GM12864 (cell line): Measurements from ENCODE around the gene MAPKAP1.

Source experiments
- DNase-seq: peaks from one replicate; pipeline ENCODE4 v3.0.0-alpha.2; 2011; ENCODE audit warnings: low read depth
- H3K4me3 ChIP-seq: 2 replicates; pipeline ENCODE4 v1.5.1; 2011; ENCODE audit warnings: mild to moderate bottlenecking, low read depth, low read length, control low read depth
- TF ChIP-seq, protein P1 (sequence below): IDR thresholded peaks from 2 replicates; pipeline ENCODE4 v1.5.1; 2011; ENCODE audit warnings: low read depth, mild to moderate bottlenecking, moderate library complexity, low read length, control low read depth, inconsistent platforms; ENCODE audit errors: missing control alignments

MAPKAP1 gene

GRCh38 chr9:125655691-125656410 lies 51.2 kb downstream of the MAPKAP1 start:
- DNase-seq = no peak

DNA sequence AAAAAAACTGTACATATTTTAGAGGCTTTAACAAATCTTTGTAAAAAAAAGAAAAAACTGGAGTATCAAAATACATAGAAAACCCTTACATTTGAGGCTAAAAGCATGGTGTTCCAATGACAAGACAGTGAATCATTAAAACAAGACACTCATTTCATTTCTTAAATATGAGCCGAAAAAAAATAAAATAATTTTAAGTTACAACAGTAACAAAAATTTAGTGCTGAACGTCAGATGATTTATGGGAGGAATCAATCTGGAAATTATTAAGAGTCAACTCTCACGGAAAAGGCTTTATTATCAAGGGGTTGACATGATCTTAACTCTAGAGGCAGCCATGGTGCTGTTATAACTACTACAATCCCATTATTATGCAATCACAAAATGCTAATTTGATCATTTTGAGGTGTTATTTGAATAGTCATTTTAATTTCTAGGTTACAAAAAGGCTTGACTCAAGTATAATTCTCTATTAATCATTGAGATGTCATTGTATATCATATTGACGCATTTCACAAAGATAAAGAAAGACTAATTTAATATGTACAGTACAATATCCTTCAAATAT lies 51.9 kb downstream of the MAPKAP1 start:
- TF ChIP-seq, protein P1, sequence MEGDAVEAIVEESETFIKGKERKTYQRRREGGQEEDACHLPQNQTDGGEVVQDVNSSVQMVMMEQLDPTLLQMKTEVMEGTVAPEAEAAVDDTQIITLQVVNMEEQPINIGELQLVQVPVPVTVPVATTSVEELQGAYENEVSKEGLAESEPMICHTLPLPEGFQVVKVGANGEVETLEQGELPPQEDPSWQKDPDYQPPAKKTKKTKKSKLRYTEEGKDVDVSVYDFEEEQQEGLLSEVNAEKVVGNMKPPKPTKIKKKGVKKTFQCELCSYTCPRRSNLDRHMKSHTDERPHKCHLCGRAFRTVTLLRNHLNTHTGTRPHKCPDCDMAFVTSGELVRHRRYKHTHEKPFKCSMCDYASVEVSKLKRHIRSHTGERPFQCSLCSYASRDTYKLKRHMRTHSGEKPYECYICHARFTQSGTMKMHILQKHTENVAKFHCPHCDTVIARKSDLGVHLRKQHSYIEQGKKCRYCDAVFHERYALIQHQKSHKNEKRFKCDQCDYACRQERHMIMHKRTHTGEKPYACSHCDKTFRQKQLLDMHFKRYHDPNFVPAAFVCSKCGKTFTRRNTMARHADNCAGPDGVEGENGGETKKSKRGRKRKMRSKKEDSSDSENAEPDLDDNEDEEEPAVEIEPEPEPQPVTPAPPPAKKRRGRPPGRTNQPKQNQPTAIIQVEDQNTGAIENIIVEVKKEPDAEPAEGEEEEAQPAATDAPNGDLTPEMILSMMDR = no peak

More at GRCh38 chr9:125655691-125656410, 51.2 kb downstream of the MAPKAP1 start:
- H3K4me3 ChIP-seq = no peak overlapping the region
- TF ChIP-seq, protein P1 = no peak

GRCh38 chr9:125654121-125654520 lies 52.9 kb downstream of the MAPKAP1 start:
- DNase-seq = no peak
- TF ChIP-seq, protein P1 = no peak
- no peak overlapping the region for H3K4me3 ChIP-seq

More for the DNA sequence above, 51.9 kb downstream of the MAPKAP1 start:
- no peak for DNase-seq
- no peak overlapping the region for H3K4me3 ChIP-seq

- TF ChIP-seq, protein P1 = no peak
- DNase-seq = no peak
- H3K4me3 ChIP-seq = no peak overlapping the region
Measured at GRCh38 chr9:125653325-125653724, 53.7 kb downstream of the MAPKAP1 start.

DNA sequence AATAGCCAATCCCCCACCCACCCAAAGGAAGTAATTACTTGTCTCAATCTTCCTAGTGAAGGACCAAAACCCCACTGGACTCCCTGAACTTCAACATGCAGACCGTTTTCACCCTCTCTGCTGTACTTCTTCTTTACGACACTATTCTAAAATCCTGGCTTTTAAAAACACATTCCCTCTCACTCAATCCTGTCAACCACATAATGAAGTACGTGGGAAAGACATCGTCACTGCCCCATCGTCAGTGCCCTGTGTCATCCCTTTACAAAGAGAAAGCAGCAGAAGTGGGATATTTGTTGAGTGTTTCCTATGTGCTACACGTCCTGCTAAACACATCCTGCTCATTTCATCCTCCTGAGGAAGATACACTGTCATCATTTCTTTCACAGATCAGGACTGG lies 54.2 kb downstream of the MAPKAP1 start:
- TF ChIP-seq, protein P1 = no peak
- no peak overlapping the region for H3K4me3 ChIP-seq
- DNase-seq = no peak

DNA sequence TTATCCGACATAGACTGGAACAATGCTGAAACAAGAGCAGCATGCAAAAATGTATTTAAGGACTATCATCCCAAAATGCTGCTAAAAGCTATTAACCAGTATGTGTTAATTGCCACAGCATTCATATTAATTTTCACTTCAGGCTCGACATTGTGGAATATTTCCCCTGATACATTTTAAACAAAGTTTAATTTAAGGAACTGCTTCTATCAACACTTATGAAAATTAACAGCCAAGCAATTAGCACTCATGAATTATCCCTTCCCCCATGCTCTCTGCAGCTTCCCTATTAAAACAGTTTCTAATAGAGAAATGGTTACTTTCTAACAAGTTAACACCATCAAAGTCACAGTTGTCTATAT lies 54.8 kb downstream of the MAPKAP1 start:
- no peak overlapping the region for H3K4me3 ChIP-seq
- TF ChIP-seq, protein P1 = no peak
- DNase-seq = no peak

DNA sequence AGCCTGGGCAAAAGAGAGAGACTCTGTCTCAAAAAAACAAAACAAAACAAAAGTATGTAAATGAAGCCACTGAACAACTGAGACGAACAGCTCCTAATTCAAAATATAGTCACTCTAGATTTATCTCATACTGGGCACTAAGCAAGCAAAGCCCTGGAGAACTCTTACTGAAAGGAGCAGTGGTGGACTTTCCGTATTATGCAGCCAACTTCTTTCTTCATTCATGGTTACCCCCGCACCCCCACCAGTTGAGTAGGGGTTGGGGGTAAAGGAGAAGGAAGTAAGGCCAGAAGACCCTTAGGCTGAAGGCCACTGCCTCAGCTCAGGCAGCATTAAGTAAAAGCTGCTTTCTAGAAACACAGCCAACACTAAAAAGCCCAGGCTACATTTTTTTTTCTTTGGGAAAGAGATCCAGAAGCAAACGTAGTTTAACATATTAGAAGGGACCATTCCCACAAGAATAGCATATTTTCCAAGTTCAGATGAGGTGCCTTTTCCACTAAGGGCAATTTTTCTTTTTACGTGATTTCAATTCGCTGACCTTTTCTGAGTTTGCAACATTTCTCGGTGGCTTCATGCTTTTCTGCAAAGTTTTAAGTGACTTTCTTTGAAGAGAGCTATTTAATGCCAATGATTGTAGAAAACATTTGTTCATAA lies 55.3 kb downstream of the MAPKAP1 start:
- TF ChIP-seq, protein P1 = no peak
- no peak for DNase-seq
- no peak overlapping the region for H3K4me3 ChIP-seq
